Measurements from ENCODE around the gene ADAMTSL5.
"Not testable (repeated sequence)": the region's sequence is repeated elsewhere in the genome, so short reads cannot be mapped to it uniquely, and the experiment has no call there.

Gene ADAMTSL5, protein sequence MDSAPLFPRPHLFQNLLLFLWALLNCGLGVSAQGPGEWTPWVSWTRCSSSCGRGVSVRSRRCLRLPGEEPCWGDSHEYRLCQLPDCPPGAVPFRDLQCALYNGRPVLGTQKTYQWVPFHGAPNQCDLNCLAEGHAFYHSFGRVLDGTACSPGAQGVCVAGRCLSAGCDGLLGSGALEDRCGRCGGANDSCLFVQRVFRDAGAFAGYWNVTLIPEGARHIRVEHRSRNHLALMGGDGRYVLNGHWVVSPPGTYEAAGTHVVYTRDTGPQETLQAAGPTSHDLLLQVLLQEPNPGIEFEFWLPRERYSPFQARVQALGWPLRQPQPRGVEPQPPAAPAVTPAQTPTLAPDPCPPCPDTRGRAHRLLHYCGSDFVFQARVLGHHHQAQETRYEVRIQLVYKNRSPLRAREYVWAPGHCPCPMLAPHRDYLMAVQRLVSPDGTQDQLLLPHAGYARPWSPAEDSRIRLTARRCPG

DNA sequence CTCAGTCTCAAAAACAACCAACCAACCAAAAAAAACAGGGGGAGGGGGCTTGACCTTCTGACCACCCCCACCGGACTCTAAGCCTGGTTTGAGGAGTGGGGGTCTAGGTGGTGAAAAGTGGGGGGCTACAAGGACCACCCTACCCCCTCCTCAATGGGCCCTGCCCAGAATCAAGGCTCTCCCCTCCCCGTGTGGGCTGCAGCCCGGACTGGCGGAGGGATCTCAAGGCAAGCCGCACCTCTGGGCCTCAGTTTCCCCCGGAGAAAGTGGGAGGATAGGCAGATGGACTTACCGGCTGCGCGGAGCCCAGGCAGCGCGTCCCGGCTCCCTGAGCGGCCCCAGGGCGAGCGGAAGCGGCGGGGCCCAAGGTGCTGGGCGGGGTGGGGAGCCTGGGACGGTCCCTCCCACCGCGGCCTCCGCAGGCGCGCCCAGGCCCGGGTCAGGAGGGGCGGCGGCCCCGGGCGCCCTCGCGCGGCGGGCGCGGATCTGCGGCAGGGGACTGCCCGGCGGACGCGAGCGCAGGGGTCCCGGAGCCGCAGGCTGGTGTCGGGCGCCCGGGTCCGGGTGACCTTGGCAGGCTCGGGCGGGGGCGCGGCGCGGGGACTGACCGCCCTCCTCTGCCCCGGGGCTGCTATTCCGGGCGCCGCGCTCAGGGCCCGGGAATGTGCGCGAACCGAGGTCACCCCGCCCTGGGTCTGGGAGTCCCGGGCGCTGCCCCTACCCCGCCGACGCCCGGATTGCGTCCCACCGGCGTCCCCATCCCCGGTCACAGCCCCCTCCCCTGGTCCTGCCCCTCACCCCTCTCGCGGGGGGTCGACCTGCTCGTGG is at the start of gene ADAMTSL5:
Gene ADAMTSL5, minus strand, starts transcription at position 349 of the 828 bp plus-strand sequence. CDS start 2,076 bp downstream, outside the sequence.
- peak; percentile 33 for DNase-seq

DNA sequence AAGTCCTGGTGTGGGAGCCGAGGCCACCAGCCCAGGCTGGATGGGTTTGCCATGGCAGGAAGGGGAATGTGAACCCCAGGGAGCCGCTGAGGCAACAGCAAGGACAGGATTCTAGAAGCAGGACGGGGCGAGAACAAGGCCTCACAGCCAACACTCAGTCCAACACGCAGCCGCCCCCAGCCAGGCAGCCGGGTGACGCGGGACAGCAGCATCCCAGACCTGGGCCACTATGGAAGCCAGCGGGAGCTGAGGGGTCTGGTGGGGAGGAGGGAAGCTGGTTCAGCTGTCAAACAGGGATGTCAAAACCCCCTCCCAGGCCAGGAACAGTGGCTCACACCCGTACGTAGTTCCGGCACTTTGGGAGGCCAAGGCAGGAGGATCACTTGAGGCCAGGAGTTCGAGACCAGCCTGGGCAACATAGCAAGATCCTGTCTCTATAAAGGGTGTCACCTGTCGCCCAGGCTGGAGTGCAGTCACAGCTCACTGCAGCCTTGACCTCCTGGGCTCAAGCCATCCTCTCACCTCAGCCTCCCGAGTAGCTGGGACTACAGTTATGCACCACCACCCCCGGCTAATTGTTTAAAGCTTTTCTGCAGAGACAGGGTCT is 48.5 kb upstream of the ADAMTSL5 start:
- no peak for DNase-seq

DNA sequence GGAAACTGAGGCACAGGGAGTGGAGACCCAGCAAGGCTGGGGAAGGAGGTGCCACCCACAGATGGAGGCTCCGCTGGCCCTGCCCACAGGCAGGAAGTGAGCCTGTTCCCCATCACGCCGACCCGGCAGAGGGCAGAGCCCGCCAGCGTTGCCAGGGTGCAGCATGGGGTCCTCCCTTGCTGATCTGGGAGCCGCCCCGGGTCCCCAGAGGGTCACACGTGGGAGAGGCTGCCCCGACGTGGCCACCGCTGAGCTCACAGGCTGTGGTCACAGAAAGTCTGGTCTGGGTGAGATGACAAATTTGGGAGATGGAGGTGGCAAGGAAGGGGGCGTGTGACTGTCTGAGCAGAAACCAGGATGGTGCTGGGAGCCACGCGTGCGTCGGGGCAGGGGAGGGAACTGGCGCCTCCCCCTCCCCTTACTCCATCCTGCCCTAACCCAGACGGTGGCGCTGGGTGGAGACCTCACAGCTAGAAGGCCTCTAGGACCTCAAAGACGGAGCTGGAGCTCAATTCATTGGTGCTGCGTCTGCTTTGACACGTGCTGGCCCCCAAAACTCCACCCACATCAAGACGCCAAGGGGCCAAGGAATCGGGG is 47.6 kb upstream of the ADAMTSL5 start:
- DNase-seq = peak; percentile 44

DNA sequence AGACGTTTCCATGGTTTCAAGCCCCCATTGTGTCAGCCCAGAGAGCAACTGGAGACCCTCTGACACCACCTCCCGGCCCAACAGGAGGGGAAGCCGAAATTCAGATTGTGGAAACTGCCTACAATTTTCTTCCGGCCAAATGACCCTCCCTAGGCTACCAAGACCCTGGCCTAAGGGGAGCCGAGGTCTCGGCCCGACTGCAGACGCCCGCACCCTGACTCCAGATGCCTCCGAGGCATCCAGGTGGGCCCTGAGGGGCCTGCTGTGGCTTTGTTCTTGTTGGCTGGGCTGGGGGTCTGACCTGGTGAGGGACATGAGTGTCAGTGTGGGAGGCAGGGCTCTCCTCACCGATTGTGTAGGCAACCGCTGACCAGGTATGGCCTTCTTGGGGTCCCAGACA is 45.7 kb upstream of the ADAMTSL5 start:
- no peak for DNase-seq

DNA sequence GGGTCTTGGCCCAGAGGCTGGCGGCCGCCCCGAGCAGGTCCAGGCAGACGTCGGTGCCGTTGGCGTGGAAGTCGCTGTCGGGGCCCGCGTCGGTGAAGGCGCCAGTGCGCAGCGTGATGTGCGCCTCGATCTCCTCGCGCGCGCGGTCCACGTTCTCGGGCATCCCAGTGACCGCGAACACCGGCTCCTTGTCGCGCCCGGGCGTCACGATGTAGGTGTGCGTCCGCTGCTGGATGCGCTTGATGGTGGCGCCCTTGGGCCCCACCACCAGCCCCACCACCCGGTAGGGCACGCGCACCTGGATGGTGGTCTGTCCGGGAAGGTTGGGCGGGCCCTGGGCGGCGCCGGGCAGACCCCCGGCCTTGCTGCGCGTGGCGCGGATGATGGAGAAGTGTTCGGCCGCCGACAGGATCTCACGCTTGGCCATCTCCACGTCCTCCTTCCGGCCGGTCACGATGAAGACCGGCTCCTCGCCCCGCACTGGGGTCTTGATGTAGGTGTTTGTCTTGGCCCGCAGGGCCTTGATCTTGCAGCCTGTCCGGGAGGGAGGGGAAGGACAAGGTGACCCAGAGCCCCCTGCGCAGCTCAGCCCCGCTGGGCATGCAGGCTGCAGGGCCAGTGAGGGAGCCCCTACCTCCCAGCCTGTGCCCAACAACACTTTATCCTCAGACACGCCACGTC is 43.7 kb upstream of the ADAMTSL5 start:
- DNase-seq = no peak

DNA sequence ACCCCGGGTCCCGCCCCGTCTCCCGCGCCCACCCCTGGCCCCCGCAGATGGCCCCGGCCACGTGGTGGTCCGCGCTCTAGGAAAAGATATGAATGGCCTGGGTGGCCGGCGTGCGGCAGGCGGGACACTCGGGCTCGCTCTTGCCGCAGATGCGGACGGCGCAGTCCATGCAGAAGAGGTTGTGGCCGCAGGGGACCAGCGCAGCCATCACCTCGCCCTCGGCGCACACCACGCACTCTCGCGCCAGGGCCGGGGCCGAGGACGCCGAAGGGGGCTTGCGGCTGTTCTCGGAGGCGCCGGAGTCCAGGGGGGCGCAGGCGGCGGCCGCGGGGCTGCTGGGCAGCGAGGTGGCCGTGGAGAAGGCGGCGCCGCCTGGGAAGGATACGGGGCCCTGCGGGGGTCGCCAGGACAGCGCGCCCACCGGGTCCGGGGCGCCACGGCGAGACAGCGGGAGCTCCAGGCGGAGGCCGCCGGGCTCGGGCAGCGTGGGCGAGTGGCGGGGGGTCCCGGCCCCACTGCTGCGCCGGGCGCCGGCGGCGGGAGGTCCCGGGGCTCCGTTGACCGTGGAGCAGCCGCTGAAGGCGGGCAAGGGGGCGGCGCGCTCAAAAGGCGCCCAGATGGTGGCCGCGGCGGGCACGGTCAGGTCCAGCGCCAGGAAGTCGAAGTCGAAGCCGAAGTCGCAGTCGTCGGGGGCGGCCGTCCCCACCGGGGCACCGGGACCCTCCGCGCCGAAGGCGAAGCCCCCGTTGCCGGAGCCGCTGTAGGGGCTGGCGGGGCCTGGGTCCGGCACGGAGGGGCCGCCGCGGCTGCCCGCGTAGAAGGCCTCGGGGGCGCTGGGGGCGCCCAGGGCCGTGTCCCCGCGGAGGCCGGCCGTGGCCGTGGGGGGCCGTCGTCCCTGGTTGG is 42.9 kb upstream of the ADAMTSL5 start:
- DNase-seq = no peak

DNA sequence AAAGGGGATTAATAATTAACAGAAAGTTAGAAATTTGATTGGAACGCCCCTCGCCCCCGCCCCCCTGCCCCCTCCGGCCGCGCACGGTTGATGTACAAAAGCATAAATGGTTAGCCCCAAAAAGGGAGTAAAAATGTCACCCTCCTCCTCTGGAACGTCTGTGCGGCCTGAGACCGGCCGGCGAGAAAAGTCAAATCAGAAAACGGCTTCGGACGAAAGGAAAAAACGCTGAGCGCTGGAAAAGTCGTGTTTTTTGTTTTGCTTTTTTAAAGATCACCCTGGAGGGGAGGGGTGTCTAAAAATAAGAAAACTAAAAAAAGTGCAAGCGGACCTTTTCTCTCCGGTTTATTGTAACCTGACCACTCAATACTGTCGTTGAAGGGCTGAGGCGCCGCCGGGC is 42.1 kb upstream of the ADAMTSL5 start:
- no peak for DNase-seq

DNA sequence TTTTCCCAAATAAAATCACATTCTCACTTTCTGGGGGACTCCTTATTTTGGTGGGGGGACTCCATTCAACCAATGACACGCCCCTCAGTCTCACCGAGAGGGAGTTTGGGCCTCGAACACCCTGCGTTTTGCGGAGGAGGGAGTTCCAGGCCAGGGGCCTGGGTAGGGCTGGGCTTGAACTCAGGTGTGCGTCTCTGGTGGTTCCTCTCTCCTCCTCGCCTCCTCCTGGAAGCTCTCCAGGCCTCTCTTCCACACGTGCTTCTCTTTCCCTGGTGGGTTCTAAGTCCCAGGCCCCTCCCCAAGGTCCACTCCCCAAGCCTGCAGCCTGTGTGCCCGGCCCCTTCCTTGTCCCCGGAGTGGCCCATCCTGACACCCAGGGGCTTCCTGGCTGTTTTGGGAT is 40.6 kb upstream of the ADAMTSL5 start:
- no peak for DNase-seq

DNA sequence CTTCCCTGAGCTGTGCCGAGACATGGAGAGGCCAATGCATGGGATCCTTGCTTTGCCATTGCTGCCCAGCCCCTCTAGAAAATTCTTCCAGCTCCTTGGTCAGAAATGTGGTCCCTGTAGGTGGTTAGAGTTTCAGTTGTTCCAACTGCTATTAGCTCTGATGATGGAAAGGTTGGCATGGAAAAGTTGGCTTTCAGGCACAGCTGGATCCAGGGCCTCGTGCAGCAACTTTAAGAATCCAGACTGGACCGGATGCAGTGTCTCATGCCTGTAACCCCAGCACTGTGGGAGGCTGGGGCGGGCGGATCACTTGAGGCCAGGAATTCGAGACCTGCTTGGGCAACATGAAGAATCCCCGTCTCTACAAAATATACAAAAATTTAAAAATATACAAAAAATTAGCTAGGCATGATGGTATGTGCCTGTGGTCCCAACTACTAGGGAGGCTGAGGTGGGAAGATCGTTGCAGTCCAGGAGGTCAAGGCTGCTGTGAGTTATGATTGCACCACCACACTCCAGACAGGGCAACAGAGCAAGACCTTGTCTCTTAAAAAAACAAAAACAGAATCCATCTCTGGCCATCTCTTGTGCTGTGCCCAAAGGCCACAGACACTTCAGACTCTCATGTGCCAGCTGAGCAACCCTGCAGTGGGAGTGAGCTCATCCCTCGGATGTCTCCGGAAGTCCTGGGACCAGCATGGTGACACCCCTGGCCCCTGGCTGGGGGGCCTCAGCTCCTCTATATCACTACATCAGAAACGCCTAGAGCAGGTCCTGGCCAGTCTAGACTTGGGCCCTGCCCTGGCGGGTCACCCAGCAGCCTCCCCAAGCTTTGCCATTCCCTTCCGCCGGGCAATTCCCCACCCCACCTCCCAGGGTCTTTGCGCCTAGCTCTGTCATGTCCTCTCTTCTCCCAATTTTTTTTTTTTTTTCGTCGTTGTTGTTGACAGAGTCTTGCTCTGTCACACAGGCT is 38.5 kb upstream of the ADAMTSL5 start:
- DNase-seq = no peak

DNA sequence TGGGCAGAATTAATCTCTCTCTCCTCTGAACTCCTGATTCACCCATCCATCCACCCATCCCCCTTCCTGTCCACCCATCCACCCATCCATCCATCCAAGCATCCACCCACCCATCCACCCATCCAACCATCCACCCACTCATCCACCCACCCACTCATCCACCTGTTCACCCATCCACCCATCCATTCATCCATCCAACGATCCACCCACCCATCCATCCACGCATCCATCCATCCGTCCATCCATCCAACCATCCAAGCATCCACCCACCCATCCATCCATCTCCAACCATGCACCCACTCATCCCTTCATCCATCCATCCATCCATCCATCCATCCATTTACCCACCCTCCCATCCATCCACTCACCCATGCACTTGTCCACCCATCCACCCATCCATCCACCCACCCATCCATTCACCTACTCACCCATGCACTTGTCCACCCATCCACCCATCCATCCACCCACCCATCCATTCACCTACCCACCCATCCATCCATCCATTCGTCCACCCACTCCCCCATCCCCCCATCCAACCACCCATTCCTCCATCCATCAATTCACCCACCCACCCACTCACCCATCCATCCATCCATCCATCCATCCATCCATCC is 36.6 kb upstream of the ADAMTSL5 start:
- DNase-seq = no peak

DNA sequence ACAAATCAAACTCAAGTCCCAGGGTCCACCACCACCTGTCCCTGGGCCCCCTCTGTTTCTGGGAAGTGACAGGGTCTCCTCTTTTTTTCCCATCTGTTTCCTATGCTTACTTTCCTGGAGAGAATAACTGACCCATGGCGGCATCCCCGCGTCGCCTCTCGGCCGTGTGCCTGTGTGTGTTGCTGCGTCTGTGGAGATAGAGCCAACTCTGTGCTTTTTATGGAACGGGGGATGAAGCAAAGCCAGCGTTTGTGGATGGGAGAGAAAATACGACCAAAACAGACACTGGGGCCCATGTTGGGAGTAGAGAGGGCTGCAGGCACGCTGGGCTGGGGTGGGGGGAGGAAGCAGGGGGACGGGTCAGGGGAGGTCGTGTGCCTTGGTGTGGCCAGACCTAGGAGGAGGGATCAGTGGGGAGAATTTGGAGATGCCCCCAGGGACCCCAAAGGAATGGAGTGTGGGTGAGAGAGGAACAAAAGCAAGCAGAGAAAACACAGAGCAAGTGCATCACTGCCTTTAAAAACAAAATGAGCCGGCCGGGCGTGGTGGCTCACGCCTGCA is 27.6 kb upstream of the ADAMTSL5 start:
- DNase-seq = no peak

DNA sequence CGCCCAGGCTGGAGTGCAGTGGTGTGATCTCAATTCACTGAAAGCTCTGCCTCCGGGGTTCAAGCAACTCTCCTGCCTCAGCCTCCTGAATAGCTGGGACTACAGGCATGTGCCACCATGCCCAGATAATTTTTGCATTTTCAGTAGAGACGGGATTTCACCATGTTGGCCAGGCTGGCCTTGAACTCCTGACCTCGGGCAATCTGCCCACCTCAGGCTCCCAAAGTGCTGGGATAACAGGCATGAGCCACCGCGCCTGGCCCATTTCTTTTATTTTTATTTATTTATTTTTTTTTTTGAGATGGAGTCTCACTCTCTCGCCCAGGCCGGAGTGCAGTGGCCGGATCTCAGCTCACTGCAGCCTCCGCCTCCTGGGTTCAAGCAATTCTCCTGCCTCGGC is 26.9 kb upstream of the ADAMTSL5 start:
- DNase-seq = not testable (repeated sequence)

DNA sequence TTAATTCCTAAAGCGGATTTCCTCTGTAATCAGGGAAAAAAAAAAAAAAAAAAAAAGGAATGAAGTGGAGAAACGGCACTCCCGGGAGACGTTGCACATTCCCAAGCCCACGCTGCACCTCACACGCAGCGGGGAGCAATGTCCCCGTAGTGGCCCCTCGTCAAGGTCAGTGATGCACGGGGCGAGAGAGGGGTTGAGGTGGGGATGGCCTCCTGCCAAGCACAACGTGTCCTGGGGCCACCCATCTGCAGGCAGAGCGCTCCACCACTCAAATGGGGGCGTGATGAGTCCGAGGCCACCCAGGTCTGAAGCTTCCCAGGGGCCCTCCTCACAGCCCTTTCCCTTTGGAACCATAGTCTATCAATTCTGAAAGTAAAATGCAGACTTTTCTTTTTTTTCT is 26.2 kb upstream of the ADAMTSL5 start:
- no peak for DNase-seq

DNA sequence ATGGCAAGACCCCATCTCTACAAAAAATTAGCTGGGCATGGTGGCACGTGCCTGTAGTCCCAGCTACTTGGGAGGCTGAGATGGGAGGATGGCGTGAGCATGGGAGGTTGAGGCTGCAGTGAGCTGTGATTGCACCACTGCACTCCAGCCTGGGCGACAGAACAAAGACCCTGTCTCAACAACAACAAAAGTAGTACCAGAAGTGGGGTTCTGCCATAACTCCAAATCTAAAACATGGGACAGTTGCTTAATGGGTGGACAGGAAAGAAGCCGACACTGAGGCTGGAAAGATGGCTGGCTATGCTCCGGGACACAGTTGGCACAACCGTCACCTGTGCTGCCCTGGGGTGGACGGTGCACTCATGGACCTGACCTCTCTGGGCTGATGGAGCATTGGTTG is 22.9 kb upstream of the ADAMTSL5 start:
- DNase-seq = not testable (repeated sequence)

DNA sequence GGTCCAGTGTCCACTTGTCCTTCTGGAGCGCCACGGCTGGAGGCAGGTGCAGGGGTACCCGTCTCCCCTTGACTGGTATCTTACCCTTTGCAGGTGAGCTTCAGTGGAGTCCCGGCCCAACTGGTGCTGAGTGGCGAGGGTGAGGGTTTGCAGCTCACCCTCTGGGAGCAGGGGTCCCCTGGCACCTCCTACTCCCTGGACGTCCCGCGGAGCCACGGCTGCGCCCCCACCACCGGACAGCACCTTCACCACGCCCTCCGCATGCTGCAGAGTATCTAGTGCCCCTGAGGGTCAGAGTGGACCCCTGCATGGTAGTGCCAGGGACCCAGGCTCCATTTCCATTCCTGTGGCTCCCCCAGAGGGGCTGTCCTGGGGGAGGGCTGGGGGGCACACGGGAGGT is 22.2 kb upstream of the ADAMTSL5 start:
- DNase-seq = no peak

DNA sequence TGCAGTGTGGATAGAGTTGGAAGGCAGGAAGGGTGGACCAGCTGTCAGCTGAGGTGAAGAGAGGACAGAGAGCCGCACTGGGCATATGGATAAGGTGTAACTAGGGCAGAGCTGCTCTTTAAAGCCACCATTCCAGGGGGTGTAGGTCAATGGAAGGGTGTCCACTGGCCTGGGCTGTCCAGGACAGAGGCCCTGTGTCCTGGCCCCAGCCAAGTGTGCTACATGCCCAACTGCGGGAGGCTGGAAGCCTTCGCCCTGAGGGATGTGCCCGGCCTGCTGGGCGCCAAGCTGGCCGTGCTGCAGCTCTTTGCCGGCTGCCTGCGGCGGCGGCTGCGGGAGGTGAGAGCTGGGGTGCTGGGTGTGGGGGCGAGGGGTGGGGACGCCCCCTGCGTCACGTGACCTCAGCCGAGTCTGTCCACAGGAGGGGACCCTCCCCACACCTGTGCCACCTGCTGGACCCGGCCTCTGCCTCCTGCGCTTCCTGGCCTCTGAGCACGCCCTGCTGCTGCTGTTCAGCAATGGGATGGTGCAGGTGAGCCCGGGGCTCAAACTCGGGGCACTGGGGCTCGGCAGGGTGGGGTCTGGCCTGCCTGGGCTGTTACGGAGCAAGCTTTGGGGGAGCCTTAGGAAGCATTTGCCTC is 20.8 kb upstream of the ADAMTSL5 start:
- DNase-seq = no peak

DNA sequence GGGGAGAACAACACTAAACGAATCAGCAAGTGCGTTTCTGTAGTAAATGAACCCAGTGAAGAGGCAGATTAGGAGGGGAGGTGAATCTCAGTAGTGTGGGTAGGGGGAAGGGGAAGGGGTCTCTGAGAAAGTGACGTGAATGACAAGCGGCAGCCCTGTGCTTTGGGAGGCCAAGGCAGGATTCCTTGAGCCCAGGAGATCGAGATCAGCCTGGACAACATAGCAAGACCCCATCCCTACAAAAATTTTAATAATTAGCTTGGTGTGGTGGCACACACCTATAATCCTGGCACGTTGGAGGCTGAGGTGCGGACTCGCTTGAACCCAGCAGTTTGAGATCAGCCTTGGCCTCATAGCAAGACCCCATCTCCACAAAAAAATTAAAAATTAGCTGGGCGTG is 19.2 kb upstream of the ADAMTSL5 start:
- DNase-seq = no peak

DNA sequence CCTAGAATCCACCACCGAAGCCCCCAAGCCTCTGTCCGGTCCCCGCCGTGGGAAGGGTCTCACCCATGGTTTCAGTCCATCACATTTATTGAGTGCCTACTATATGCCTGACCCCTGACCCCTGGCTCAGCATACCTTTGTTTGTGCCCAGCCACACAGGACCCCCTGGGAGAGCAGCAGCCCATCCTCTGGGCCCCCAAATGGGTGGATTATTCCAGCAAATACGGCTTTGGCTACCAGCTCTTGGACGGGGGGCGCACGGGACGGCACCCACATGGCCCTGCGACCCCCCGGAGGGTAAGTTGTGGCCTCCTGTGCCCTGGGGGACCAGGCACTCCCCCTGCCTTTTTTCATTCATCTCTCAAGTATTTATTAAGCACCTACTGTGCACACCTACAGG is 18.8 kb upstream of the ADAMTSL5 start:
- no peak for DNase-seq

DNA sequence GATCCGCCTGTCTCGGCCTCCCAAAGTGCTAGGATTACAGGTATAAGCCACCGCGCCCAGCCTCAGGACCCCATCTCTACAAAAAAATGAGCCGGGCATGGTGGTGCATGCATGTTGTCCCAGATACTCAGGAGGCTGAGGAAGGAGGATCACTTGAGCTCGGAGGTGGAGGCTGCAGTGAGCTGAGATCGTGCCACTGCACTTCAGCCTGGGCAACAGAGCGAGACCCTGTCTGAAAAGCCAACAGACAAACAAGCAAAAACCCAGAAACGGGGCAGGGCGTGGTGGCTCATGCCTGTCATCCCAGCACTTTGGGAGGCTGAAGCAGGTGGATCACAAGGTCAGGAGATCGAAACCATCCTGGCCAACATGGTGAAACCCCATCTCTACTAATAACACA is 18.0 kb upstream of the ADAMTSL5 start:
- DNase-seq = not testable (repeated sequence)
